Heart left ventricle (tissue), 16 donors: Measurements from ENCODE around the gene LKAAEAR1. TPM values are rescaled to one million over a fixed set of nuclear protein-coding genes. Genes with fewer than 3 reads are reported as not detected.
A peak's percentile ranks its signal among the peaks of the same experiment; 100 is the strongest.
"Not testable (repeated sequence)": the region's sequence is repeated elsewhere in the genome, so short reads cannot be mapped to it uniquely, and the experiment has no call there.

Experiments used
- ATAC-seq, 4 donors: fragments of 200-7000 bp; cut with Tn5 transposase; one replicate each; pipeline ENCODE4 v1.9.1; 2020 to 2022; ENCODE audit warnings: moderate library complexity in 4 of 4, mild to moderate bottlenecking in 3 of 4, moderate number of reproducible peaks in 1 of 4
- DNase-seq, 5 donors: peaks; one replicate each; pipeline ENCODE4 v3.0.0-alpha.2; 2020
- H3K27ac ChIP-seq, 12 donors: fragments of 200-600 bp; sonication (generic) in 4 of 12; one replicate each; pipeline versions ENCODE4 v1.5.0 to v1.8.0; 2016 to 2022; ENCODE audit warnings: mild to moderate bottlenecking in 2 of 12
- H3K27me3 ChIP-seq, 9 donors: fragments of 200-600 bp; sonication (generic) in 2 of 9; one replicate each; pipeline versions ENCODE4 v1.5.1 to v1.8.0; 2016 to 2022; ENCODE audit warnings: mild to moderate bottlenecking in 3 of 9
- H3K36me3 ChIP-seq, 9 donors: fragments of 200-600 bp; sonication (generic) in 2 of 9; one replicate each; pipeline versions ENCODE4 v1.5.0 to v1.8.0; 2018 to 2022; ENCODE audit warnings: mild to moderate bottlenecking in 2 of 9
- H3K4me1 ChIP-seq, 12 donors: fragments of 200-600 bp; sonication (generic) in 4 of 12; one replicate each; pipeline versions ENCODE4 v1.5.0 to v1.8.0; 2016 to 2022; ENCODE audit warnings: mild to moderate bottlenecking in 3 of 12
- H3K4me3 ChIP-seq, 12 donors: fragments of 200-600 bp; sonication (generic) in 4 of 12; one replicate each; pipeline versions ENCODE4 v1.5.0 to v1.8.0; 2017 to 2022; ENCODE audit warnings: mild to moderate bottlenecking in 9 of 12, moderate library complexity in 4 of 12
- H3K9me3 ChIP-seq, 12 donors: fragments of 200-600 bp; sonication (generic) in 4 of 12; one replicate each; pipeline versions ENCODE4 v1.5.0 to v1.8.0; 2016 to 2022; ENCODE audit warnings: mild to moderate bottlenecking in 1 of 12
- POLR2A ChIP-seq, 2 donors: fragments of 450-650 bp; IDR thresholded peaks; one replicate each; pipeline ENCODE4 v1.6.1; 2017; ENCODE audit warnings: antibody characterized with exemption in 2 of 2, mild to moderate bottlenecking in 2 of 2, moderate library complexity in 2 of 2
- WGBS, 4 donors: extraction: QIAGEN DNeasy Blood & Tissue Kit in 2 of 4; methylation state at CpG; one replicate each; pipeline versions ENCODE4 v1.1.5 to v1.1.7; 2013 to 2018; 5-methylcytosine and 5-hydroxymethylcytosine counted together
- intact Hi-C, 10 donors: fragments of 100-400 bp; cut with DNase I; formaldehyde crosslinking; loops; one replicate each; pipeline versions ENCODE4 v1.11.1 to v1.14.2; 2022
- polyA plus RNA-seq, 2 donors: library from polyadenylated mRNA; stranded (reverse); fragments of 200-250 nt; gene quantifications; one replicate each; pipeline ENCODE4 v1.2.3, GENCODE V29; 2013
- total RNA-seq, 9 donors: library from RNA; depleted of rRNA in 2 of 9; stranded (reverse); fragments of >200 nt in 2 of 9; fragmentation: NEBNext Ultra II Directional in 3 of 9; extraction: Animal tissue kit (Norgen Biotek cat#: 25700) in 3 of 9; gene quantifications; one replicate each; pipeline versions ENCODE4 v1.1.0 to v1.2.4, GENCODE V29; 2016 to 2023
- TF ChIP-seq, protein P1 (sequence below), 12 donors: fragments of 200-600 bp; sonication (generic) in 4 of 12; IDR thresholded peaks; one replicate each; pipeline versions ENCODE4 v1.5.0 to v1.8.0; 2018 to 2022; ENCODE audit warnings: antibody characterized with exemption in 12 of 12, mild to moderate bottlenecking in 5 of 12
- donor health status: ischemic (EF 13 %, LVEDD 7.1; RV severe dilation, severe dysfunction).
- donor health status: healthy with polysubstance abuse.
- donor health status: DM: no; HTN: yes; CAD: no.
- donor health status: DM: no; HTN: no; CAD: no.
- donor health status: ischemic (EF 25% LVEDD 6.9; RV normal size, moderate dysfunction).
- donor health status: ischemic (EF 25% LVEDD 5.7; RV mildly dilated, moderate dysfunction).
- donor health status: healthy.
- donor health status: DM: yes; HTN: yes; CAD: no.
- donor health status: ischemic (EF 35%, LVEDD 5.7; RV mildly dilated, moderate dysfunction).
- donor health status: nonischemic (EF 11% LVEDD 7.7; RV severe dilation, severe dysfunction).
- donor health status: DM: yes; HTN: yes; CAD: no.
- donor health status: PGD.
- donor health status: ischemic (EF 29% LVEDD 5.4; RV normal size, mild dysfunction).
- donor health status: nonischemic (EF 23%, LVEDD 6.1; RV moderate dilation, normal function).

The LKAAEAR1 gene
- total and polyA plus RNA-seq, 11 donors: not detected

DNA sequence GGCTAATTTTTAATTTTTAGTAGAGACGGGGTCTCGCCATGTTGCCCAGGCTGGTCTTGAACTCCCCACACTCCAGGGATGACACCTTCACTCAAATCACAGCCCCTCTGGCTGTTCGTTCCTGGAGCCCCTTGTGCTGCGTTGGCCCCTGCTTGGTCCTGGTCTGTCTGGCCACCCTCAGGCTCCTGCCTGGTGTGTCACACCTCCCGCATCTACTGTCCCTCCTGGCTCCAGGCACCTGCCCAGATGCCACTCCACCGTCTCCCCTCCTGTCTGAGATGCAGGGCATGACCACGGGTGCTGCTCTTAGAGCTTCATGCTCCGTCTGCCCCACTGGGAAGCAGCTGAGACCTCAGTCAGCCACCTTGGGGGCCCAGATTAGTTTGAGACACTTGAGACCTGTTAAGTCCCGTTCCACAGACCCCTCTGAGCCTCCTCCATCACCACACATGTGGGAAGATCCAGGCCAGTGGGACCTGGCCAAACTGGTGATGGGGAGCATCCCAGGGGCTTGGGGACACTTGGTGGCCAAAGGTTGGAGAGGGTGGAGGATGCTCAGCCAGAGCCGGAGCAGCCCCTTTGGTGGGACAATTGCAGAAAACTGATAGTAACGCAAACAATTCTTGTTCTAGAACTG, 45.1 kb upstream of the LKAAEAR1 start:
- no peaks in the 10 kb centered on the region for H3K4me1 ChIP-seq
- TF ChIP-seq POLR2A (IDR thresholded peaks at IDR 0.05): no peak
- TF ChIP-seq, protein P1, sequence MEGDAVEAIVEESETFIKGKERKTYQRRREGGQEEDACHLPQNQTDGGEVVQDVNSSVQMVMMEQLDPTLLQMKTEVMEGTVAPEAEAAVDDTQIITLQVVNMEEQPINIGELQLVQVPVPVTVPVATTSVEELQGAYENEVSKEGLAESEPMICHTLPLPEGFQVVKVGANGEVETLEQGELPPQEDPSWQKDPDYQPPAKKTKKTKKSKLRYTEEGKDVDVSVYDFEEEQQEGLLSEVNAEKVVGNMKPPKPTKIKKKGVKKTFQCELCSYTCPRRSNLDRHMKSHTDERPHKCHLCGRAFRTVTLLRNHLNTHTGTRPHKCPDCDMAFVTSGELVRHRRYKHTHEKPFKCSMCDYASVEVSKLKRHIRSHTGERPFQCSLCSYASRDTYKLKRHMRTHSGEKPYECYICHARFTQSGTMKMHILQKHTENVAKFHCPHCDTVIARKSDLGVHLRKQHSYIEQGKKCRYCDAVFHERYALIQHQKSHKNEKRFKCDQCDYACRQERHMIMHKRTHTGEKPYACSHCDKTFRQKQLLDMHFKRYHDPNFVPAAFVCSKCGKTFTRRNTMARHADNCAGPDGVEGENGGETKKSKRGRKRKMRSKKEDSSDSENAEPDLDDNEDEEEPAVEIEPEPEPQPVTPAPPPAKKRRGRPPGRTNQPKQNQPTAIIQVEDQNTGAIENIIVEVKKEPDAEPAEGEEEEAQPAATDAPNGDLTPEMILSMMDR (IDR thresholded peaks at IDR 0.05): no peak
- peaks cover 0 to 3% (median 0%) of the 10 kb centered on the region in 12 donors for H3K9me3 ChIP-seq
- intact Hi-C loops: loop anchor here in 2 of 10 donors (10.0 kb wide), 3 partner anchors 124 to 594 kb away; partner anchors contain the start of gene PTK6 (in 1 of the 2)
- peak in 3 of 5 donors; percentile 8 to 37 (median 11) for DNase-seq
- 79 to 83% (median 82%) methylated on average over 11 of the region's 11 CpGs for WGBS, 4 donors
- no peak overlapping the region for H3K4me3 ChIP-seq
- peaks cover 0 to 31% (median 3%) of the 10 kb centered on the region in 9 donors for H3K27me3 ChIP-seq
- no peak for ATAC-seq
- H3K27ac ChIP-seq: no peak overlapping the region
- H3K36me3 ChIP-seq: no peaks in the 10 kb centered on the region

DNA sequence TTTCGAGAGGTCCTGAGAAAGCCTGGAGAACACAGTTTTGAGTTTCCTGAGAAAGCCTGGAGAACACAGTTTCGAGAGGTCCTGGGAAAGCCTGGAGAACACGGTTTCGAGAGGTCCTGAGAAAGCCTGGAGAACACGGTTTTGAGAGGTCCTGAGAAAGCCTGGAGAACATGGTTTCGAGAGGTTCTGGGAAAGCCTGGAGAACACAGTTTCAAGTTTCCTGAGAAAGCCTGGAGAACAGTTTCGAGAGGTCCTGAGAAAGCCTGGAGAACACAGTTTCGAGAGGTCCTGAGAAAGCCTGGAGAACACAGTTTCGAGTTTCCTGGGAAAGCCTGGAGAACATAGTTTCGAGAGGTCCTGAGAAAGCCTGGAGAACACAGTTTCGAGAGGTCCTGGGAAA, 39.3 kb upstream of the LKAAEAR1 start:
- not testable (repeated sequence) for ATAC-seq, H3K4me3 ChIP-seq, H3K9me3 ChIP-seq, H3K36me3 ChIP-seq, H3K4me1 ChIP-seq, H3K27ac ChIP-seq
- intact Hi-C loops: loop anchor here in 8 of 10 donors (2.0 to 10.0 kb wide), 10 partner anchors 36 to 589 kb away; partner anchors contain the start of genes C20orf204 (in 3 of the 8), LKAAEAR1 (in 2 of the 8), OPRL1 (in 2 of the 8) and PRPF6 (in 2 of the 8)
- WGBS, 4 donors: 83 to 90% (median 86%) methylated on average over 11 of the region's 11 CpGs
- H3K27me3 ChIP-seq: peaks cover 0 to 36% (median 16%) of the 10 kb centered on the region in 9 donors
- peak in 1 of 5 donors; percentile 3 for DNase-seq

DNA sequence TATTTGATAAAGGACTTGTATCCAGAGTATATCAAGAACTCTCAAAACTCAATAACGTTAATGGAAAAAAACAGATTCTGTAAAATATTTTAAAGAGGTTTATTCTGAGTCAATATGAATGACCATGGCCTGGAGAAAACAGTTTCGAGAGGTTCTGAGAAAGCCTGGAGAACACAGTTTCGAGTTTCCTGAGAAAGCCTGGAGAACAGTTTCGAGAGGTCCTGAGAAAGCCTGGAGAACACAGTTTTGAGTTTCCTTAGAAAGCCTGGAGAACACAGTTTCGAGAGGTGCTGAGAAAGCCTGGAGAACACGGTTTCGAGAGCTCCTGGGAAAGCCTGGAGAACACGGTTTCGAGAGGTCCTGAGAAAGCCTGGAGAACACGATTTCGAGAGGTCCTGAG, 38.7 kb upstream of the LKAAEAR1 start:
- H3K4me3 ChIP-seq, H3K27ac ChIP-seq, H3K4me1 ChIP-seq, ATAC-seq, H3K9me3 ChIP-seq, H3K36me3 ChIP-seq: not testable (repeated sequence)
- peak in 1 of 5 donors; percentile 12 for DNase-seq
- peaks cover 0 to 34% (median 15%) of the 10 kb centered on the region in 9 donors for H3K27me3 ChIP-seq
- WGBS, 4 donors: 82 to 85% (median 85%) methylated on average over 11 of the region's 11 CpGs
- intact Hi-C loops: loop anchor here in 8 of 10 donors (2.0 to 10.0 kb wide), 10 partner anchors 36 to 588 kb away; partner anchors contain the start of genes C20orf204 (in 3 of the 8), LKAAEAR1 (in 2 of the 8), OPRL1 (in 2 of the 8) and PRPF6 (in 2 of the 8)

DNA sequence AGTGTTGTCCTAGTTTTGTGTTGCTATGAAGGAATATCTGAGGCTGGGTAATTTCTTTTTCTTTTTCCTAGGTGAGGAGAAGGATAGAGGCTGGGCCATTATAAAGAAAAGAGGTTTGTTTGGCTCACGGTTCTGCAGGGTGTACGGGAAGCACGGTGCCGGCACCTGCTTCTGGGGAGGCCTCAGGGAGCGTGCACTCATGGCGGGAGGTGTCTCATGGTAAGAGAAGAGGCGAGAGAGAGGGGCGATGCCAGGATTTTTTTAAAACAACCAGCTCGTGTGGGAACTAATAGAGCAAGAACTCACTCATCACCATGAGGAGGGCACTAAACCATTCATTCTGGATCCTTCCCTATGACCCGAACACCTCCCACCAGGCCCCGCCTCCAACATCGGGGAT, 37.4 kb upstream of the LKAAEAR1 start:
- Histone ChIP-seq H3K27me3 (peaks cover 0 to 34% (median 14%) of the 10 kb centered on the region in 9 donors), H3K4me1 (peaks cover 0 to 9% (median 0%) of the 10 kb centered on the region in 12 donors), H3K36me3 (no peaks in the 10 kb centered on the region), H3K9me3 (no peaks in the 10 kb centered on the region), H3K27ac (no peak overlapping the region), H3K4me3 (no peak overlapping the region)
- intact Hi-C loops: loop anchor here in 8 of 10 donors (2.0 to 10.0 kb wide), 12 partner anchors 34 to 587 kb away; partner anchors contain the start of genes C20orf204 (in 3 of the 8), OPRL1 (in 3 of the 8), LKAAEAR1 (in 2 of the 8) and PRPF6 (in 2 of the 8)
- 78 to 86% (median 81%) methylated on average over 12 of the region's 12 CpGs for WGBS, 4 donors
- DNase-seq (peak in 4 of 5 donors; percentile 2 to 31 (median 6)), ATAC-seq (no peak)
- TF ChIP-seq, protein P1 (IDR thresholded peaks at IDR 0.05): no peak
- TF ChIP-seq POLR2A (IDR thresholded peaks at IDR 0.05): no peak
